Stimulated activated CD4-positive, alpha-beta T cell treated with anti-CD3 and anti-CD28 coated beads, Interleukin-1b, Interleukin-23, amount 100 ng/mL, for 24 hours (primary cell): ENCODE measurements around the gene PXDC1.
"Not testable (repeated sequence)": the region's sequence is repeated elsewhere in the genome, so short reads cannot be mapped to it uniquely, and the experiment has no call there.

Experiments used
- DNase-seq, 4 experiments: peaks; one replicate each; pipeline ENCODE4 v3.0.0-alpha.2; 2020; ENCODE audit warnings: low read depth in 4 of 4, low spot score in 1 of 4

Gene PXDC1

GRCh38 chr6:3764516-3765335, 13.2 kb upstream of the PXDC1 start:
- no peak for DNase-seq

- DNase-seq, result no peak
Observed at GRCh38 chr6:3762852-3763251, 11.3 kb upstream of the PXDC1 start.

GRCh38 chr6:3762359-3762758, 10.8 kb upstream of the PXDC1 start:
- DNase-seq, result no peak

- no peak for DNase-seq
Observed at GRCh38 chr6:3761989-3762270, 10.4 kb upstream of the PXDC1 start.

GRCh38 chr6:3759646-3760232, 8.2 kb upstream of the PXDC1 start:
- DNase-seq, result no peak

- DNase-seq, result no peak
Observed at GRCh38 chr6:3758842-3759144, 7.3 kb upstream of the PXDC1 start.

GRCh38 chr6:3757998-3758841, 6.7 kb upstream of the PXDC1 start:
- not testable (repeated sequence) for DNase-seq

GRCh38 chr6:3757241-3757641, 5.7 kb upstream of the PXDC1 start:
- DNase-seq, result no peak

- DNase-seq, result no peak
Observed at GRCh38 chr6:3756546-3756945, 5.0 kb upstream of the PXDC1 start.

- DNase-seq, result no peak
Observed at GRCh38 chr6:3755637-3756545, 4.4 kb upstream of the PXDC1 start.

- no peak for DNase-seq
Observed at GRCh38 chr6:3754776-3755175, 3.3 kb upstream of the PXDC1 start.

- DNase-seq, result not testable (repeated sequence)
Observed at GRCh38 chr6:3754032-3754725, 2.7 kb upstream of the PXDC1 start.

- DNase-seq, result no peak
Observed at GRCh38 chr6:3753228-3753835, 1.8 kb upstream of the PXDC1 start.

GRCh38 chr6:3752531-3753227, 1.2 kb upstream of the PXDC1 start:
- no peak for DNase-seq

- peak in 3 of 4 experiments; percentile 19 to 59 (median 53) for DNase-seq
Observed at GRCh38 chr6:3751730-3752530, 417 bp upstream of the PXDC1 start.

- no peak for DNase-seq
Observed at GRCh38 chr6:3750317-3751076, 1.0 kb downstream of the PXDC1 start.

GRCh38 chr6:3749977-3750316, 1.6 kb downstream of the PXDC1 start:
- no peak for DNase-seq
